Calu3 (cell line): ENCODE data around the gene CCR6. TPM values are rescaled to one million over a fixed set of nuclear protein-coding genes. Genes with fewer than 3 reads are reported as not detected.
"Not testable (repeated sequence)": the region's sequence is repeated elsewhere in the genome, so short reads cannot be mapped to it uniquely, and the experiment has no call there.

ENCODE experiments used
- BruUV-seq: library from RNA; stranded (reverse); fragments of 400-500 nt; replicated peaks from 2 replicates; lab custom pipeline; 2021; lab: Mats Ljungman, UMichigan
- CTCF ChIA-PET: fragments of 300-600 bp; sonication (Branson Sonifier 250); formaldehyde crosslinking; loops from one replicate; lab custom pipeline; 2022; ENCODE audit warnings: antibody characterized with exemption; lab: Charles Lee
- DNase-seq: peaks from one replicate; pipeline ENCODE4 v3.0.0; 2022
- H3K27ac Mint-ChIP-seq: one replicate; pipeline ENCODE4 v1.8.0; 2022; ENCODE audit warnings: mixed read lengths; ENCODE audit not compliant: unreplicated experiment
- H3K27me3 Mint-ChIP-seq: one replicate; pipeline ENCODE4 v1.8.0; 2022; ENCODE audit warnings: mixed read lengths; ENCODE audit not compliant: unreplicated experiment
- H3K36me3 Mint-ChIP-seq: one replicate; pipeline ENCODE4 v1.8.0; 2022; ENCODE audit warnings: mild to moderate bottlenecking, moderate library complexity, mixed read lengths; ENCODE audit not compliant: insufficient read depth, unreplicated experiment
- H3K4me1 Mint-ChIP-seq: one replicate; pipeline ENCODE4 v1.8.0; 2022; ENCODE audit warnings: mild to moderate bottlenecking, low read depth, mixed read lengths; ENCODE audit not compliant: unreplicated experiment
- H3K4me3 Mint-ChIP-seq: one replicate; pipeline ENCODE4 v1.8.0; 2022; ENCODE audit warnings: mild to moderate bottlenecking, low read depth, moderate library complexity, mixed read lengths; ENCODE audit not compliant: unreplicated experiment
- H3K9me3 Mint-ChIP-seq: one replicate; pipeline ENCODE4 v1.8.0; 2022; ENCODE audit warnings: low read depth, mixed read lengths; ENCODE audit not compliant: unreplicated experiment
- CTCF ChIP-seq: fragments of 200-600 bp; IDR thresholded peaks from one replicate; pipeline ENCODE4 v1.8.0; 2022; ENCODE audit warnings: antibody characterized with exemption; ENCODE audit not compliant: unreplicated experiment
- intact Hi-C: fragments of 100-400 bp; cut with micrococcal nuclease; formaldehyde crosslinking; loops from one replicate; pipeline ENCODE4 v1.10.0; 2022; ENCODE audit not compliant: unreplicated experiment
- total RNA-seq: library from RNA; stranded (reverse); gene quantifications from 2 replicates; pipeline ENCODE4 v1.2.3, GENCODE V29; 2022

The CCR6 gene
- total RNA-seq, 1 experiment from 2014 or later = not detected

GRCh38 chr6:167079853-167080297, 43.0 kb upstream of the CCR6 start:
- H3K27me3 Mint-ChIP-seq = peaks cover 14% of the 10 kb centered on the region
- DNase-seq = no peak
- H3K36me3 Mint-ChIP-seq = no peaks in the 10 kb centered on the region
- H3K27ac Mint-ChIP-seq = no peak overlapping the region
- no peaks in the 10 kb centered on the region for H3K4me1 Mint-ChIP-seq
- H3K4me3 Mint-ChIP-seq = no peak overlapping the region
- no TSS peak for BruUV-seq
- peaks cover 2% of the 10 kb centered on the region for H3K9me3 Mint-ChIP-seq
- intact Hi-C loops = no loop called here
- CTCF ChIA-PET = no interaction called here
- TF ChIP-seq CTCF = no peak

- Mint-ChIP-seq H3K36me3 (no peaks in the 10 kb centered on the region), H3K4me1 (no peaks in the 10 kb centered on the region), H3K27me3 (peaks cover 54% of the 10 kb centered on the region), H3K27ac (no peak overlapping the region), H3K4me3 (no peak overlapping the region), H3K9me3 (peaks cover 2% of the 10 kb centered on the region)
- CTCF ChIA-PET = interaction anchor here (0.8 kb wide), 1 partner anchor 623 kb away, joined by 3 read pairs; no protein-coding TSS in a partner anchor
- BruUV-seq = no TSS peak
- intact Hi-C loops = no loop called here
- TF ChIP-seq CTCF = no peak
- DNase-seq = no peak
These were observed 35.0 kb upstream of the CCR6 start for GRCh38 chr6:167087857-167088354.

- not testable (repeated sequence) for DNase-seq, H3K36me3 Mint-ChIP-seq
These were observed 34.2 kb upstream of the CCR6 start for GRCh38 chr6:167088741-167089140.

GRCh38 chr6:167089243-167090142, 33.4 kb upstream of the CCR6 start:
- H3K4me1 Mint-ChIP-seq = no peaks in the 10 kb centered on the region
- no peak overlapping the region for H3K27ac Mint-ChIP-seq
- intact Hi-C loops = no loop called here
- no peaks in the 10 kb centered on the region for H3K36me3 Mint-ChIP-seq
- H3K27me3 Mint-ChIP-seq = peaks cover 46% of the 10 kb centered on the region
- no peaks in the 10 kb centered on the region for H3K9me3 Mint-ChIP-seq
- H3K4me3 Mint-ChIP-seq = no peak overlapping the region
- DNase-seq = no peak
- CTCF ChIA-PET = no interaction called here
- TF ChIP-seq CTCF = no peak
- no TSS peak for BruUV-seq

More at GRCh38 chr6:167088741-167089140, 34.2 kb upstream of the CCR6 start:
- H3K9me3 Mint-ChIP-seq, H3K4me3 Mint-ChIP-seq, intact Hi-C loops, H3K4me1 Mint-ChIP-seq, H3K27ac Mint-ChIP-seq, CTCF ChIA-PET, BruUV-seq: not testable (repeated sequence)
- peaks cover 51% of the 10 kb centered on the region for H3K27me3 Mint-ChIP-seq
